Sigmoid colon (tissue), 7 donors: ENCODE data around the gene MAZ. TPM values are rescaled to one million over a fixed set of nuclear protein-coding genes. Genes with fewer than 3 reads are reported as not detected.
"Not testable (repeated sequence)": the region's sequence is repeated elsewhere in the genome, so short reads cannot be mapped to it uniquely, and the experiment has no call there.

Source experiments
- DNase-seq: peaks from one replicate; pipeline ENCODE4 v3.0.0-alpha.2; 2019
- H3K27ac ChIP-seq, 4 donors: fragments of 200-600 bp; sonication (generic); one replicate each; pipeline ENCODE4 v1.5.1; 2016 to 2019; ENCODE audit warnings: mild to moderate bottlenecking in 1 of 4
- H3K27me3 ChIP-seq, 3 donors: fragments of 200-600 bp; sonication (generic); one replicate each; pipeline ENCODE4 v1.5.1; 2019; ENCODE audit warnings: mild to moderate bottlenecking in 1 of 3
- H3K36me3 ChIP-seq, 4 donors: fragments of 200-600 bp; sonication (generic); one replicate each; pipeline ENCODE4 v1.5.1; 2016 to 2019
- H3K4me1 ChIP-seq, 4 donors: fragments of 200-600 bp; sonication (generic); one replicate each; pipeline ENCODE4 v1.5.1; 2017 to 2019
- H3K4me3 ChIP-seq, 4 donors: fragments of 200-600 bp; sonication (generic); one replicate each; pipeline ENCODE4 v1.5.1; 2017 to 2019; ENCODE audit warnings: mild to moderate bottlenecking in 2 of 4, moderate library complexity in 1 of 4
- H3K9me3 ChIP-seq, 4 donors: fragments of 200-600 bp in 3 of 4; sonication (generic) in 3 of 4; one replicate each; pipeline versions ENCODE4 v1.5.1 to v1.6.1; 2013 to 2019
- EP300 ChIP-seq, 4 donors: sonication (generic); formaldehyde crosslinking; IDR thresholded peaks; one replicate each; pipeline ENCODE4 v1.6.1; 2017; ENCODE audit warnings: antibody characterized with exemption in 4 of 4
- POLR2A ChIP-seq, 2 donors: fragments of 450-650 bp; IDR thresholded peaks; one replicate each; pipeline ENCODE4 v1.6.1; 2016; ENCODE audit warnings: antibody characterized with exemption in 2 of 2, mild to moderate bottlenecking in 2 of 2, moderate library complexity in 2 of 2
- POLR2AphosphoS5 ChIP-seq, 4 donors: sonication (generic); formaldehyde crosslinking; IDR thresholded peaks; one replicate each; pipeline ENCODE4 v1.6.1; 2017; ENCODE audit warnings: antibody characterized with exemption in 4 of 4
- WGBS, 2 donors: extraction: QIAGEN DNeasy Blood & Tissue Kit; methylation state at CpG; one replicate each; pipeline ENCODE4 v1.1.7; 2013; 5-methylcytosine and 5-hydroxymethylcytosine counted together
- intact Hi-C: fragments of 100-400 bp; cut with DNase I; formaldehyde crosslinking; loops from one replicate; pipeline ENCODE4 v1.15.1; 2023
- polyA plus RNA-seq, 3 donors: library from polyadenylated mRNA; stranded (reverse); fragments of 200-250 nt; gene quantifications; one replicate each; pipeline ENCODE4 v1.2.3, GENCODE V29; 2013
- total RNA-seq, 4 donors: library from RNA; depleted of rRNA; stranded (reverse); fragments of >200 nt; gene quantifications; one replicate each; pipeline ENCODE4 v1.1.0, GENCODE V29; 2016
- TF ChIP-seq, protein P1 (sequence below), 4 experiments: fragments of 450-650 bp in 3 of 4; fragments of 200-600 bp in 1 of 4; IDR thresholded peaks; one replicate each; pipeline ENCODE4 v1.5.1; 2016 to 2019; ENCODE audit warnings: antibody characterized with exemption in 4 of 4, mild to moderate bottlenecking in 3 of 4, moderate library complexity in 2 of 4
- donor health status: healthy with polysubstance abuse.
- donor health status: Bipolar disorder and iron deficiency.
- donor health status: healthy.

Gene MAZ
- total and polyA plus RNA-seq, 7 donors = 59.6 to 226 (median 102) TPM

DNA sequence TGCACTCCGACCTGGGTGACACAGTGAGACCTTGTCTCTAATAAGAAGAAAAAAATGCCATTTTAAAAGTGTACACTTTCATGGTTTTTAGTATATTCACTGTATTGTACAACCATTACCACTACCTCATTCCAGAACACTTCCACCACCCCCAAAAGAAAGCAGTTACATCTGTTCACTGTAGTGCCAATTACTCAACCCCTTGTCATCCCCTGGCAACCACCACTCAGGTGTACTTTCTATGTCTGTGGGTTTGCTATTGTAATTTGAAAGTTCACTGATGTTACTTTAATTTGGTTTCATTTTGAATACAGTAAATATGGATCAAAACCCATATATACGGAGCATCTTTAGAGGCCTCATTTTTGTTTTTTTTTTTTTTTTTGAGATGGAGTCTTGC lies 22.2 kb upstream of the MAZ start:
- Histone ChIP-seq H3K9me3 (no peaks in the 10 kb centered on the region), H3K27me3 (no peaks in the 10 kb centered on the region), H3K27ac (no peak overlapping the region), H3K4me1 (peaks cover 0 to 11% (median 0%) of the 10 kb centered on the region in 4 donors), H3K4me3 (no peak overlapping the region), H3K36me3 (no peaks in the 10 kb centered on the region)
- intact Hi-C loops = loop anchor here (10.0 kb wide), 1 partner anchor 61 kb away; no protein-coding TSS in a partner anchor
- 92 to 95% methylated on average over 2 of the region's 2 CpGs for WGBS, 2 donors
- TF ChIP-seq POLR2A (IDR thresholded peaks at IDR 0.05) (no peak), EP300 (IDR thresholded peaks at IDR 0.05) (no peak), POLR2AphosphoS5 (IDR thresholded peaks at IDR 0.05) (no peak)
- TF ChIP-seq, protein P1, sequence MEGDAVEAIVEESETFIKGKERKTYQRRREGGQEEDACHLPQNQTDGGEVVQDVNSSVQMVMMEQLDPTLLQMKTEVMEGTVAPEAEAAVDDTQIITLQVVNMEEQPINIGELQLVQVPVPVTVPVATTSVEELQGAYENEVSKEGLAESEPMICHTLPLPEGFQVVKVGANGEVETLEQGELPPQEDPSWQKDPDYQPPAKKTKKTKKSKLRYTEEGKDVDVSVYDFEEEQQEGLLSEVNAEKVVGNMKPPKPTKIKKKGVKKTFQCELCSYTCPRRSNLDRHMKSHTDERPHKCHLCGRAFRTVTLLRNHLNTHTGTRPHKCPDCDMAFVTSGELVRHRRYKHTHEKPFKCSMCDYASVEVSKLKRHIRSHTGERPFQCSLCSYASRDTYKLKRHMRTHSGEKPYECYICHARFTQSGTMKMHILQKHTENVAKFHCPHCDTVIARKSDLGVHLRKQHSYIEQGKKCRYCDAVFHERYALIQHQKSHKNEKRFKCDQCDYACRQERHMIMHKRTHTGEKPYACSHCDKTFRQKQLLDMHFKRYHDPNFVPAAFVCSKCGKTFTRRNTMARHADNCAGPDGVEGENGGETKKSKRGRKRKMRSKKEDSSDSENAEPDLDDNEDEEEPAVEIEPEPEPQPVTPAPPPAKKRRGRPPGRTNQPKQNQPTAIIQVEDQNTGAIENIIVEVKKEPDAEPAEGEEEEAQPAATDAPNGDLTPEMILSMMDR (IDR thresholded peaks at IDR 0.05) = no peak
- DNase-seq = no peak

DNA sequence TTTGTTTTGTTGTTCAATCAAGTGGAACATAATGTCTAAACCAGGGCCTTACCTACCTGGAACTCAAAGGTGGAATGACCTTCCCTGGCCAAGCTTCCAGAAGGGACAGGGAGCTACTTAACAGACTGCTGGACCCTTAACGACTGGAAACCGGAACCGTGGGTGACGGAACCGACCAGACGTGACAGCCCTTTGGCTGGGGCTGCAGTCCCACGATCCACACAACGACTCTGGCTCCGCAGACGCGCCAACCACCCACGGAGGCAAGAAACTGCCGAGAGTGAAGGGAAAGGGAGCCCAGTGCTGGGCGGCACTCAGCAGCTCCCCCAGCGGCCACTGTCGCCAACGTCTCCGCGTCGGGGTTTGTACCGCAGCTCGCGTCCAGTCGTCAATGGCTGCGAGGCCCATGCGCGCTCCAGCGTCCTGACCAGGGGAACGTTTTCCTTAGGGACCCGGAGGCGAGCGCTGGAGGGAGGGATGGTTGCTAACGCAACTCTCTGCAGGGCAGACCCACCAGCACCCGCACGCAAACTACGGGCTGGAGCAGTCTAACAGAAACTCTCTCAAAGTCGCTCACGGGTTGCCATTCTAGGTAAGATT lies 21.3 kb upstream of the MAZ start:
- intact Hi-C loops = loop anchor here (5.0 to 10.0 kb wide), 2 partner anchors 60 to 83 kb away; no protein-coding TSS in a partner anchor
- Histone ChIP-seq H3K27ac (no peak overlapping the region), H3K36me3 (no peaks in the 10 kb centered on the region), H3K4me1 (peaks cover 0 to 18% (median 6%) of the 10 kb centered on the region in 4 donors), H3K4me3 (peak overlapping the region in 3 of 4 donors; percentile 27 to 33 (median 33)), H3K27me3 (no peaks in the 10 kb centered on the region), H3K9me3 (no peaks in the 10 kb centered on the region)
- WGBS, 2 donors = 39 to 76% methylated on average over 38 of the region's 38 CpGs
- DNase-seq = peak; percentile 84
- no peak for TF ChIP-seq EP300 (IDR thresholded peaks at IDR 0.05)
- TF ChIP-seq, protein P1 (IDR thresholded peaks at IDR 0.05) = peak; percentile 25 to 84 (median 65)

DNA sequence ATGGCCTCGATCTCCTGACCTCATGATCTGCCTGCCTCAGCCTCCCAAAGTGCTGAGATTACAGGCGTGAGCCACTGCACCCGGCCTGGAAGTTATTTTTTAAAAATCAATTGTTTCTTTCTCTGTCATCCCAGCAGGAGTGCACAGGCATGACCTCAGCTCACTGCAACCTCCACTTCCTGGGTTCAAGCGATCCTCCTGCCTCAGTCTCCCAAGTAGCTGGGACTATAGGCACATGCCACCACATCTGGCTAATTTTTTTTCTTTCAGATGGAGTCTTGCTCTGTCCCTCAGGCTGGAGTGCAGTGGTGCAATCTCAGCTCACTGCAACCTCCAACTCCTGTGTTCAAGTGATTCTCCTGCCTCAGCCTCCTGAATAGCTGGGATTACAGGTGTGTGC lies 19.2 kb upstream of the MAZ start:
- DNase-seq, H3K9me3 ChIP-seq, H3K4me3 ChIP-seq, H3K27me3 ChIP-seq, H3K36me3 ChIP-seq, H3K27ac ChIP-seq: not testable (repeated sequence)
- H3K4me1 ChIP-seq = peaks cover 0 to 32% (median 16%) of the 10 kb centered on the region in 4 donors
- intact Hi-C loops = loop anchor here (5.0 to 10.0 kb wide), 2 partner anchors 58 to 85 kb away; no protein-coding TSS in a partner anchor
- WGBS, 2 donors = 91 to 92% methylated on average over 4 of the region's 4 CpGs

DNA sequence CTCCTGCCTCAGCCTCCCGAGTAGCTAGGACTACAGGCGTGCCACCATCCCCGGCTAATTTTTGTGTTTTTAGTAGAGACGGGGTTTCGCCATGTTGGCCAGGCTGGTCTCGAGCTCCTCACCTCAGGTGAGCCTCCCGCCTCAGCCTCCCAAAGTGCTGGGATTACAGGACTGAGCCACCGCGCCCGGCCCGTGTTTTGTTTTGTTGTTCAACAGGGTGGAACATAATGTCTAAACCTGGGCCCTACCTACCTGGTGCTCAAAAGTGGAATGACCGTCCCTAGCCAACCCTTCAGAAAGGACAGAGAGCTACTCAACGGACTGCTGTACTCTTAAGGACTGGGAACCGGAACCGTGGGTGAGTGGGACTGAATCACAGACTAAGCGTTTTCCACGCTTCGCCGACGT lies 16.6 kb upstream of the MAZ start:
- intact Hi-C loops = loop anchor here (1.0 to 10.0 kb wide), 3 partner anchors 16 to 87 kb away; no protein-coding TSS in a partner anchor
- Histone ChIP-seq H3K27ac (peak overlapping the region; percentile 83 to 94 (median 88)), H3K27me3 (no peaks in the 10 kb centered on the region), H3K9me3 (no peaks in the 10 kb centered on the region), H3K4me1 (peaks cover 0 to 29% (median 16%) of the 10 kb centered on the region in 4 donors), H3K4me3 (peak overlapping the region; percentile 50 to 99 (median 75)), H3K36me3 (no peaks in the 10 kb centered on the region)
- TF ChIP-seq POLR2AphosphoS5 (IDR thresholded peaks at IDR 0.05) (no peak), POLR2A (IDR thresholded peaks at IDR 0.05) (no peak), EP300 (IDR thresholded peaks at IDR 0.05) (no peak)
- TF ChIP-seq, protein P1 (IDR thresholded peaks at IDR 0.05) = no peak
- WGBS, 2 donors = 72 to 81% methylated on average over 20 of the region's 20 CpGs
- no peak for DNase-seq

DNA sequence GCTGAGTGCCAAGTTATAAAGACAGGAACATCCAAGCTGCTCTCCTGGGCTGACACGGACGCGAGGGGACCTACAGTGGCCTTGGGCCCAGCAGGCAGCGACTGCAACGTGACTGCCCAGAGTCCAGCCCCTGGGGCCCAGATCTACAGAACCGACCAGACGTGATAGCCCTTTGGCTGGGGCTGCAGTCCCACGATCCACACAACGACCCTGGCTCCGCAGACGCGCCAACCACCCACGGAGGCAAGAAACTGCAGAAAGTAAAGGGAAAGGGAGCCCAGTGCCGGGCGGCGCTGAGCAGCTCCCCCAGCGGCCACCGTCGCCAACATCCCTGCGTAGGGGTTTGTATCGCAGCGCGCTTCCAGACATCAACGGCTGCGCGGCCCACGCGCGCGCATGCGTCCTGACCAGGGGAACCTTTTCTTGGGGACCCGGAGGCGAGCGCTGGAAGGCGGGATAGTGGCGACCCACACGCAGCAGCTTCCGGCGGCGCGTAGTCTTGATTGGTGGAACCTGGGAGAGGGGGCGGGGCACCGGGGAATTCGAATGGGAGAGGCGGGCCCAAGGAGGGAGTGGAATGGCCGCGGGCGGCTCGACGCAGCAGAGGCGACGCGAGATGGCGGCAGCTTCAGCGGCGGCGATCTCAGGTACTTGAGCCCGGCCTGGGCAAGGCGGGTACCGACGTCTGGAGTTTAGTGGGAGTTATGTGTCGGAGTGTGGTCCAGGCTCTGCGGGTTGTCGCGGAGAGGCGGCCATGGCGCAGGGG lies 16.0 kb upstream of the MAZ start, which contains the start of gene KIF22:
Gene KIF22, plus strand, starts transcription at position 569 of the 766 bp plus-strand sequence. Its CDS starts 9 bp downstream, at position 578.
- TF ChIP-seq POLR2AphosphoS5 (IDR thresholded peaks at IDR 0.05) (peak; percentile 79 to 92 (median 90)), EP300 (IDR thresholded peaks at IDR 0.05) (peak in 1 of 4 donors; percentile 35), POLR2A (IDR thresholded peaks at IDR 0.05) (peak; percentile 25 to 61)
- TF ChIP-seq, protein P1 (IDR thresholded peaks at IDR 0.05) = peak; percentile 59 to 85 (median 72)
- H3K36me3 ChIP-seq = no peaks in the 10 kb centered on the region
- H3K9me3 ChIP-seq = no peaks in the 10 kb centered on the region
- no peaks in the 10 kb centered on the region for H3K27me3 ChIP-seq
- WGBS, 2 donors = 1% methylated on average over 67 of the region's 67 CpGs
- intact Hi-C loops = loop anchor here (1.0 kb wide), 1 partner anchor 15 kb away; no protein-coding TSS in a partner anchor
- DNase-seq = peak; percentile 100
- peak within 1 kb of the TSS; percentile 83 to 94 (median 88) for H3K27ac ChIP-seq
- H3K4me3 ChIP-seq = peak within 1 kb of the TSS; percentile 71 to 99 (median 76)
- peaks cover 0 to 23% (median 16%) of the 10 kb centered on the region in 4 donors for H3K4me1 ChIP-seq
